Raji (cell line): ENCODE measurements around the gene IQCH.

Experiments
- POLR2A ChIP-seq: IDR thresholded peaks from 2 replicates; pipeline ENCODE4 v1.6.1; 2011; ENCODE audit warnings: low read depth, low read length, control low read depth; ENCODE audit not compliant: insufficient read depth

IQCH gene

GRCh38 chr15:67232591-67232990, 22.0 kb upstream of the IQCH start:
- TF ChIP-seq POLR2A: no peak

- TF ChIP-seq POLR2A: no peak
Measured at GRCh38 chr15:67240235-67241131, 14.1 kb upstream of the IQCH start.

- no peak for TF ChIP-seq POLR2A
Measured at GRCh38 chr15:67241132-67241855, 13.3 kb upstream of the IQCH start.

- TF ChIP-seq POLR2A: no peak
Measured at GRCh38 chr15:67242708-67243111, 11.9 kb upstream of the IQCH start.

- no peak for TF ChIP-seq POLR2A
Measured at GRCh38 chr15:67244971-67245478, 9.6 kb upstream of the IQCH start.

- TF ChIP-seq POLR2A: no peak
Measured at GRCh38 chr15:67248011-67248505, 6.5 kb upstream of the IQCH start.

- TF ChIP-seq POLR2A: no peak
Measured at GRCh38 chr15:67249830-67250229, 4.8 kb upstream of the IQCH start.

- no peak for TF ChIP-seq POLR2A
Measured at GRCh38 chr15:67251318-67251717, 3.3 kb upstream of the IQCH start.

- no peak for TF ChIP-seq POLR2A
Measured at GRCh38 chr15:67253101-67253500, 1.5 kb upstream of the IQCH start.

GRCh38 chr15:67253549-67254237, 893 bp upstream of the IQCH start:
- no peak for TF ChIP-seq POLR2A

- TF ChIP-seq POLR2A: no peak
Measured at GRCh38 chr15:67256051-67256450, 1.5 kb downstream of the IQCH start.

GRCh38 chr15:67259379-67259778, 4.8 kb downstream of the IQCH start:
- TF ChIP-seq POLR2A: no peak

- no peak for TF ChIP-seq POLR2A
Measured at GRCh38 chr15:67259806-67260205, 5.2 kb downstream of the IQCH start.

- no peak for TF ChIP-seq POLR2A
Measured at GRCh38 chr15:67266870-67267269, 12.3 kb downstream of the IQCH start.

GRCh38 chr15:67267440-67267839, 12.9 kb downstream of the IQCH start:
- TF ChIP-seq POLR2A: no peak

- no peak for TF ChIP-seq POLR2A
Measured at GRCh38 chr15:67267951-67268941, 13.7 kb downstream of the IQCH start.
